ENCODE results near the gene CENPE.

- TF ChIP-seq CTCF (IDR thresholded peaks at IDR 0.05 in 8 of 11, conservative IDR thresholded peaks at IDR 0.05 in 3 of 11) (no peak), POLR2A (IDR thresholded peaks at IDR 0.05) (no peak)
Measured at GRCh38 chr4:103098341-103098740, 99.8 kb downstream of the CENPE start.
